Liver (tissue), 9 donors: ENCODE measurements around the gene WTIP. TPM values are rescaled to one million over a fixed set of nuclear protein-coding genes. Genes with fewer than 3 reads are reported as not detected.

Source experiments
- DNase-seq: peaks from one replicate; pipeline ENCODE4 v3.0.0-alpha.2; 2017; ENCODE audit warnings: low spot score
- H3K27ac ChIP-seq, 2 donors: one replicate each; pipeline ENCODE4 v1.7.0; 2013; ENCODE audit warnings: inconsistent platforms in 2 of 2, low read length in 2 of 2, control low read depth in 1 of 2, low read depth in 1 of 2, mild to moderate bottlenecking in 1 of 2
- H3K27me3 ChIP-seq, 4 donors: one replicate each; pipeline versions ENCODE4 v1.6.1 to v1.7.0; 2013; ENCODE audit warnings: low read length in 3 of 4, inconsistent platforms in 1 of 4, mild to moderate bottlenecking in 1 of 4, moderate library complexity in 1 of 4; ENCODE audit not compliant: control insufficient read depth in 4 of 4, insufficient read depth in 4 of 4
- H3K36me3 ChIP-seq, 4 donors: one replicate each; pipeline versions ENCODE4 v1.6.1 to v1.7.0; 2013; ENCODE audit warnings: low read length in 3 of 4, mild to moderate bottlenecking in 3 of 4, low read depth in 1 of 4, moderate library complexity in 1 of 4; ENCODE audit not compliant: control insufficient read depth in 4 of 4, insufficient read depth in 3 of 4
- H3K4me1 ChIP-seq, 4 donors: one replicate each; pipeline versions ENCODE4 v1.6.1 to v1.7.0; 2013; ENCODE audit warnings: low read length in 3 of 4, mild to moderate bottlenecking in 3 of 4, moderate library complexity in 1 of 4; ENCODE audit not compliant: control insufficient read depth in 4 of 4, insufficient read depth in 4 of 4
- H3K4me3 ChIP-seq, 3 donors: one replicate each; pipeline versions ENCODE4 v1.6.1 to v1.7.0; 2013; ENCODE audit warnings: low read length in 3 of 3, control low read depth in 1 of 3, low read depth in 1 of 3, mild to moderate bottlenecking in 1 of 3
- H3K9ac ChIP-seq, 2 donors: one replicate each; pipeline ENCODE4 v1.7.0; 2013; ENCODE audit warnings: low read length in 2 of 2, mild to moderate bottlenecking in 2 of 2, moderate library complexity in 2 of 2, control low read depth in 1 of 2, low read depth in 1 of 2
- H3K9me3 ChIP-seq, 4 donors: one replicate each; pipeline versions ENCODE4 v1.6.1 to v1.7.0; 2013; ENCODE audit warnings: low read length in 3 of 4; ENCODE audit not compliant: control insufficient read depth in 4 of 4
- ATF3 ChIP-seq: IDR thresholded peaks from 2 replicates; pipeline ENCODE4 v1.6.1; 2016; ENCODE audit warnings: antibody characterized with exemption
- CTCF ChIP-seq: fragments of 150-350 bp; IDR thresholded peaks from 2 replicates; pipeline ENCODE4 v1.5.1; 2017; ENCODE audit warnings: improper control_type of control experiment, low read depth, low read length; ENCODE audit not compliant: missing input control
- EGR1 ChIP-seq, 2 donors: IDR thresholded peaks; 2 replicates each; pipeline ENCODE4 v1.6.1; 2016 to 2018; ENCODE audit warnings: antibody characterized with exemption in 2 of 2, low read depth in 2 of 2
- FOXA1 ChIP-seq: IDR thresholded peaks from 2 replicates; pipeline ENCODE4 v1.6.1; 2016; ENCODE audit warnings: antibody characterized with exemption
- FOXA2 ChIP-seq: IDR thresholded peaks from 2 replicates; pipeline ENCODE4 v1.6.1; 2016; ENCODE audit warnings: antibody characterized with exemption
- GABPA ChIP-seq, 2 donors: IDR thresholded peaks in 1 of 2; conservative IDR thresholded peaks in 1 of 2; 2 replicates each; pipeline ENCODE4 v1.6.1; 2016; ENCODE audit warnings: antibody characterized with exemption in 2 of 2, mild to moderate bottlenecking in 1 of 2, moderate library complexity in 1 of 2
- HNF4A ChIP-seq, 2 donors: conservative IDR thresholded peaks; 2 replicates each; pipeline ENCODE4 v1.6.1; 2016; ENCODE audit warnings: antibody characterized with exemption in 2 of 2, mild to moderate bottlenecking in 2 of 2
- HNF4G ChIP-seq: IDR thresholded peaks from 2 replicates; pipeline ENCODE4 v1.6.1; 2016; ENCODE audit warnings: antibody characterized with exemption
- MAX ChIP-seq: IDR thresholded peaks from 2 replicates; pipeline ENCODE4 v1.6.1; 2016; ENCODE audit warnings: antibody characterized with exemption
- NR2F2 ChIP-seq: IDR thresholded peaks from 2 replicates; pipeline ENCODE4 v1.6.1; 2016; ENCODE audit warnings: antibody characterized with exemption
- RAD21 ChIP-seq, 2 donors: IDR thresholded peaks; 2 replicates each; pipeline ENCODE4 v1.6.1; 2016; ENCODE audit warnings: antibody characterized with exemption in 2 of 2, mild to moderate bottlenecking in 2 of 2
- REST ChIP-seq: IDR thresholded peaks from 2 replicates; pipeline ENCODE4 v1.6.1; 2016; ENCODE audit warnings: antibody characterized with exemption, mild to moderate bottlenecking
- RXRA ChIP-seq, 2 donors: IDR thresholded peaks; 2 replicates each; pipeline ENCODE4 v1.6.1; 2017 to 2018; ENCODE audit warnings: antibody characterized with exemption in 2 of 2, mild to moderate bottlenecking in 1 of 2
- SP1 ChIP-seq: IDR thresholded peaks from 2 replicates; pipeline ENCODE4 v1.6.1; 2018; ENCODE audit warnings: antibody characterized with exemption, mild to moderate bottlenecking
- TAF1 ChIP-seq: conservative IDR thresholded peaks from 2 replicates; pipeline ENCODE4 v1.6.1; 2016; ENCODE audit warnings: antibody characterized with exemption, mild to moderate bottlenecking
- YY1 ChIP-seq: IDR thresholded peaks from 2 replicates; pipeline ENCODE4 v1.6.1; 2016; ENCODE audit warnings: antibody characterized with exemption, mild to moderate bottlenecking
- ZBTB33 ChIP-seq: IDR thresholded peaks from 2 replicates; pipeline ENCODE4 v1.6.1; 2016; ENCODE audit warnings: antibody characterized with exemption
- WGBS: extraction: QIAGEN DNeasy Blood & Tissue Kit; methylation state at CpG from one replicate; pipeline ENCODE4 v1.1.7; 2013; 5-methylcytosine and 5-hydroxymethylcytosine counted together
- polyA plus RNA-seq, 2 donors: library from polyadenylated mRNA; stranded (reverse) in 1 of 2; unstranded in 1 of 2; fragments of 200-250 nt in 1 of 2; fragments of >200 nt in 1 of 2; fragmentation: Nextera tagmentation in 1 of 2; extraction: Ambion mirVana in 1 of 2; gene quantifications; one replicate each; pipeline versions ENCODE4 v1.2.1 to v1.2.3, GENCODE V29; 2013 to 2015
- total RNA-seq, 2 donors: library from RNA; depleted of rRNA; stranded (reverse); fragments of >200 nt; gene quantifications; one replicate each; pipeline ENCODE4 v1.2.3, GENCODE V29; 2014
- donor health status: healthy.
- donor health status: healthy.
- donor health status: healthy.
- donor health status: healthy.
- donor health status: healthy.

The WTIP gene
- total and polyA plus RNA-seq, 4 donors = 0.08 to 2.7 (median 1.6) TPM

- WGBS = 83% methylated on average over 7 of the region's 7 CpGs
Observed at GRCh38 chr19:34489175-34489574, 7.6 kb downstream of the WTIP start.

More at GRCh38 chr19:34489175-34489574, 7.6 kb downstream of the WTIP start:
- Histone ChIP-seq H3K9me3 (no peaks in the 10 kb centered on the region), H3K9ac (no peak overlapping the region), H3K27me3 (no peaks in the 10 kb centered on the region), H3K36me3 (peaks cover 0 to 2% (median under 1%) of the 10 kb centered on the region in 4 donors), H3K4me3 (no peak overlapping the region), H3K4me1 (no peaks in the 10 kb centered on the region), H3K27ac (no peak overlapping the region)
- no peak for TF ChIP-seq HNF4G
- no peak for TF ChIP-seq GABPA (IDR thresholded peaks at IDR 0.05 in 1 of 2, conservative IDR thresholded peaks at IDR 0.05 in 1 of 2)
- no peak for TF ChIP-seq REST
- TF ChIP-seq FOXA1 = no peak
- no peak for TF ChIP-seq SP1
- TF ChIP-seq NR2F2 = no peak
- no peak for TF ChIP-seq RXRA (IDR thresholded peaks at IDR 0.05)
- TF ChIP-seq CTCF = no peak
- no peak for TF ChIP-seq FOXA2
- no peak for TF ChIP-seq ATF3
- TF ChIP-seq YY1 = no peak
- TF ChIP-seq EGR1 (IDR thresholded peaks at IDR 0.05; ENCODE audit: low read depth in 2 of 2) = no peak
- TF ChIP-seq TAF1 = no peak
- TF ChIP-seq HNF4A (conservative IDR thresholded peaks at IDR 0.05) = no peak
- no peak for TF ChIP-seq RAD21 (IDR thresholded peaks at IDR 0.05)
- no peak for TF ChIP-seq MAX
- no peak for TF ChIP-seq ZBTB33
- no peak for DNase-seq
